SK-N-SH (cell line): ENCODE data around the gene MRFAP1L1. TPM values are rescaled to one million over a fixed set of nuclear protein-coding genes. Genes with fewer than 3 reads are reported as not detected.

Experiments
- CTCF ChIA-PET: fragments of 300-600, 350-600 bp; formaldehyde crosslinking; extraction: SDS; loops from one replicate; lab custom pipeline; 2021; lab: Yijun Ruan, JAX
- POLR2A ChIA-PET: fragments of 350-600 bp; sonication (Branson Sonifier 250); formaldehyde crosslinking; extraction: SDS; loops from one replicate; lab custom pipeline; 2020; ENCODE audit warnings: antibody characterized with exemption, inconsistent platforms; lab: Yijun Ruan, JAX
- DNase-seq: peaks from one replicate; pipeline ENCODE4 v3.0.0; 2012
- H2AFZ ChIP-seq: fragments of 200-600 bp; sonication (generic); 2 replicates; pipeline ENCODE4 v1.8.1; 2016; ENCODE audit warnings: antibody characterized with exemption, mild to moderate bottlenecking, low read depth
- H3F3A ChIP-seq: fragments of 200-600 bp; sonication (generic); replicated peaks from 2 replicates; pipeline ENCODE3; 2016; ENCODE audit warnings: antibody characterized with exemption, mild to moderate bottlenecking; ENCODE audit not compliant: insufficient read depth
- H3K27ac ChIP-seq, 2 experiments: fragments of 200-500 bp in 1 of 2; fragments of 200-600 bp in 1 of 2; sonication (Bioruptor generic) in 1 of 2; sonication (generic), shearing (Covaris generic) in 1 of 2; 2 replicates each; pipeline versions ENCODE4 v1.5.1 to v1.6.1; 2014 to 2016; ENCODE audit warnings: low read depth in 2 of 2, inconsistent platforms in 1 of 2, low read length in 1 of 2, mild to moderate bottlenecking in 1 of 2, mixed read lengths in 1 of 2
- H3K27me3 ChIP-seq: fragments of 200-600 bp; sonication (generic), shearing (Covaris generic); 2 replicates; pipeline ENCODE4 v1.6.1; 2016; ENCODE audit warnings: mixed run types; ENCODE audit not compliant: insufficient read depth
- H3K36me3 ChIP-seq, 2 experiments: fragments of 200-500 bp in 1 of 2; fragments of 200-600 bp in 1 of 2; sonication (Bioruptor generic) in 1 of 2; sonication (generic) in 1 of 2; replicated peaks in 1 of 2; 2 replicates each; pipeline versions ENCODE3 to v1.5.1; 2014 to 2016; ENCODE audit warnings: low read length in 1 of 2, mild to moderate bottlenecking in 1 of 2; ENCODE audit not compliant: insufficient read depth in 2 of 2, control insufficient read depth in 1 of 2
- H3K4me1 ChIP-seq, 2 experiments: fragments of 200-500 bp in 1 of 2; fragments of 200-600 bp in 1 of 2; sonication (Bioruptor generic) in 1 of 2; sonication (generic), shearing (Covaris generic) in 1 of 2; 2 replicates each; pipeline versions ENCODE4 v1.5.1 to v1.6.1; 2014 to 2016; ENCODE audit warnings: low read depth in 1 of 2, low read length in 1 of 2, mixed run types in 1 of 2; ENCODE audit not compliant: insufficient read depth in 2 of 2, control insufficient read depth in 1 of 2
- H3K4me2 ChIP-seq: fragments of 200-600 bp; sonication (generic), shearing (Covaris generic); 2 replicates; pipeline ENCODE4 v1.6.1; 2017; ENCODE audit warnings: mixed run types
- H3K4me3 ChIP-seq, 2 experiments: fragments of 200-500 bp in 1 of 2; fragments of 200-600 bp in 1 of 2; sonication (Bioruptor generic) in 1 of 2; sonication (generic), shearing (Covaris generic) in 1 of 2; 2 replicates each; pipeline versions ENCODE4 v1.5.1 to v1.8.1; 2014 to 2016; ENCODE audit warnings: low read depth in 2 of 2, inconsistent platforms in 1 of 2, low read length in 1 of 2, mild to moderate bottlenecking in 1 of 2, mixed read lengths in 1 of 2, moderate library complexity in 1 of 2
- H3K79me2 ChIP-seq: fragments of 200-600 bp; sonication (generic); 2 replicates; pipeline ENCODE4 v1.8.1; 2017; ENCODE audit warnings: mild to moderate bottlenecking; ENCODE audit not compliant: insufficient read depth
- H3K9ac ChIP-seq: fragments of 200-600 bp; sonication (generic); 2 replicates; pipeline ENCODE4 v1.6.1; 2017; ENCODE audit warnings: mixed run types
- H3K9me2 ChIP-seq: fragments of 200-600 bp; sonication (generic); 2 replicates; pipeline ENCODE4 v1.6.1; 2017; ENCODE audit warnings: mixed run types
- H3K9me3 ChIP-seq: fragments of 200-600 bp; sonication (generic); 2 replicates; pipeline ENCODE4 v1.6.1; 2017; ENCODE audit warnings: mixed run types, mild to moderate bottlenecking, moderate library complexity
- H4K20me1 ChIP-seq: fragments of 200-600 bp; sonication (generic); 2 replicates; pipeline ENCODE4 v1.6.1; 2017; ENCODE audit warnings: mild to moderate bottlenecking, mixed run types; ENCODE audit not compliant: insufficient read depth
- ELF1 ChIP-seq: IDR thresholded peaks from 2 replicates; pipeline ENCODE4 v1.4.0; 2012
- EP300 ChIP-seq, 2 experiments: IDR thresholded peaks; 2 replicates each; pipeline versions ENCODE4 v1.4.0 to v1.6.1; 2012; ENCODE audit warnings: borderline replicate concordance in 1 of 2, low read depth in 1 of 2, low read length in 1 of 2
- EZH2phosphoT487 ChIP-seq: fragments of 200-600 bp; sonication (generic); IDR thresholded peaks from 2 replicates; pipeline ENCODE4 v1.6.1; 2017; ENCODE audit warnings: low read depth, mixed run types, mild to moderate bottlenecking, antibody characterized with exemption, moderate library complexity, borderline replicate concordance
- GABPA ChIP-seq: IDR thresholded peaks from 2 replicates; pipeline ENCODE4 v1.4.0; 2012; ENCODE audit warnings: low read depth, mild to moderate bottlenecking
- JUND ChIP-seq: IDR thresholded peaks from 2 replicates; pipeline ENCODE4 v1.4.0; 2012
- NFIC ChIP-seq: IDR thresholded peaks from 2 replicates; pipeline ENCODE4 v1.4.0; 2012; ENCODE audit warnings: borderline replicate concordance
- NRF1 ChIP-seq: IDR thresholded peaks from 2 replicates; pipeline ENCODE4 v1.6.1; 2012; ENCODE audit warnings: low read depth, mild to moderate bottlenecking, low read length
- POLR2AphosphoS5 ChIP-seq: IDR thresholded peaks from 2 replicates; pipeline ENCODE4 v1.6.1; 2012; ENCODE audit warnings: low read depth, low read length
- SIN3A ChIP-seq: IDR thresholded peaks from 2 replicates; pipeline ENCODE4 v1.6.1; 2012; ENCODE audit warnings: low read depth, mild to moderate bottlenecking, low read length, moderate library complexity, borderline replicate concordance
- SMC3 ChIP-seq: IDR thresholded peaks from 2 replicates; pipeline ENCODE4 v1.6.1; 2012; ENCODE audit warnings: low read depth, low read length, improper control_type of control experiment
- TCF12 ChIP-seq: IDR thresholded peaks from 2 replicates; pipeline ENCODE4 v1.4.0; 2012
- WGBS: methylation state at CpG from one replicate; pipeline ENCODE4 v1.1.6; 2017; ENCODE audit warnings: low lambda C conversion rate; 5-methylcytosine and 5-hydroxymethylcytosine counted together
- polyA plus RNA-seq, 3 experiments: library from polyadenylated mRNA; depleted of rRNA; stranded (reverse); fragments of >200 nt; gene quantifications; 2 replicates each; pipeline ENCODE4 v1.2.3, GENCODE V29; 2012
- TF ChIP-seq, protein P1 (sequence below): IDR thresholded peaks from 2 replicates; pipeline ENCODE4 v1.4.0; 2012; ENCODE audit warnings: low read depth
- TF ChIP-seq, protein P2 (sequence below): IDR thresholded peaks from 2 replicates; pipeline ENCODE4; 2012
- TF ChIP-seq, protein P3 (sequence below): fragments of 150-350 bp; IDR thresholded peaks from 2 replicates; pipeline ENCODE4 v1.6.1; 2017; ENCODE audit warnings: antibody characterized with exemption, low read length, low read depth, borderline replicate concordance
- TF ChIP-seq, protein P4 (sequence below): IDR thresholded peaks from 2 replicates; pipeline ENCODE4 v1.6.1; 2012; ENCODE audit warnings: mild to moderate bottlenecking, low read depth, low read length, moderate library complexity
- TF ChIP-seq, protein P5 (sequence below): IDR thresholded peaks from 2 replicates; pipeline ENCODE4 v1.4.0; 2012; ENCODE audit warnings: low read depth, borderline replicate concordance

MRFAP1L1 gene
- polyA plus RNA-seq, 1 of the 3 experiments (the other 2 are of a cell fraction): 60.3 TPM

DNA sequence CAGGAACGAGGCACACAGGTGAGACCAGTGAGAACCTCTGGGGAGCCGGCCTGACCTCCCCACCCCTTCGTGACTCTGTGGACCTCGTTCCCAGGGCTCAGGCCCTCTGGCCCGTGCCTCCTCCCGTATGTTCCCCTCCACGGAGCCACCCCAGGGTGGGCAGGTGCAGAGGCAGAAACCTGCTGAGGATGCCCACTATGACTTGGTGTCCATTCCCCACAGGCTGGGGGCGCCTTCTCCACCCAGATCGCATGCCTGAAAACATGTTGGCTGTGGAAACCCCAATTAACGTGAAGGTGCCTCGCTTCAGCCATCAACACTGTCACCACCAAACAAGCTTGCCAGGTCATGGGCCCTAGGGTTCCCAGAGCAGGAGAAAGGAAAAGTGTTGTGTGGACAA lies 33.3 kb upstream of the MRFAP1L1 start:
- WGBS: 69% methylated on average over 11 of the region's 11 CpGs
- no peak for TF ChIP-seq SIN3A
- no peak for TF ChIP-seq GABPA
- TF ChIP-seq JUND: no peak
- H4K20me1 ChIP-seq: no peaks in the 10 kb centered on the region
- ChIA-PET CTCF (interaction anchor here (0.6 to 1.5 kb wide), 5 partner anchors 16 to 357 kb away, joined by 3 to 5 read pairs (median 3); no protein-coding TSS in a partner anchor), POLR2A (no interaction called here)
- no peaks in the 10 kb centered on the region for H3K36me3 ChIP-seq
- peak; percentile 6 for DNase-seq
- no peak overlapping the region for H3K4me3 ChIP-seq
- H3K4me1 ChIP-seq: no peaks in the 10 kb centered on the region; a peak in 1 of 4 replicates
- H3F3A ChIP-seq: no peaks in the 10 kb centered on the region
- no peaks in the 10 kb centered on the region for H3K9me2 ChIP-seq
- H3K9ac ChIP-seq: no peak overlapping the region
- no peak overlapping the region for H3K27ac ChIP-seq
- no peak overlapping the region for H2AFZ ChIP-seq
- H3K27me3 ChIP-seq: no peaks in the 10 kb centered on the region
- no peak overlapping the region for H3K4me2 ChIP-seq
- H3K9me3 ChIP-seq: no peaks in the 10 kb centered on the region
- H3K79me2 ChIP-seq: no peaks in the 10 kb centered on the region

DNA sequence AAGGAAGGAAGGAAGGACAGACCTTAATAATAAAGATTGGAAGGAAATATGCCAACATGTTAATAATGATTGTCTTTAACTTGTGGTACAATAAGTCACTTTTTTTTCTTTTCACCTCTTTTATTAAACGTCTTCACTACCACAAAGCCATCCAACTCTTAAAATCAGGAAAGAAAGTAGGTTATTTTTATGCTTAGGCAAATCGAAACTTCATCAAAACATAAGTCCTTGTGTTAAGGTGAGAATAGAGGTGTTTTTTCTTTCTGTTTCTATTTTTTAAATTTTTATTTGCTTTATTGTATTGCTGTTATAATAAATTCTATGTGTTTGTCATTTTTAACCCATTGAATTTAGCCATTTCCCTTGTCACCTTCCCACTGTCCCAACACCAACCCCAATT lies 32.8 kb upstream of the MRFAP1L1 start:
- H3K9ac ChIP-seq: no peak overlapping the region
- ChIA-PET POLR2A (no interaction called here), CTCF (interaction anchor here (0.6 to 1.5 kb wide), 4 partner anchors 16 to 357 kb away, joined by 3 to 5 read pairs (median 3); no protein-coding TSS in a partner anchor)
- H3K9me2 ChIP-seq: no peaks in the 10 kb centered on the region
- no peaks in the 10 kb centered on the region for H3F3A ChIP-seq
- H3K4me3 ChIP-seq: no peak overlapping the region
- WGBS: 46% methylated on average over 2 of the region's 2 CpGs
- H3K27me3 ChIP-seq: no peaks in the 10 kb centered on the region
- no peaks in the 10 kb centered on the region for H3K9me3 ChIP-seq
- no peaks in the 10 kb centered on the region; a peak in 1 of 4 replicates for H3K4me1 ChIP-seq
- H2AFZ ChIP-seq: no peak overlapping the region
- TF ChIP-seq, protein P1, sequence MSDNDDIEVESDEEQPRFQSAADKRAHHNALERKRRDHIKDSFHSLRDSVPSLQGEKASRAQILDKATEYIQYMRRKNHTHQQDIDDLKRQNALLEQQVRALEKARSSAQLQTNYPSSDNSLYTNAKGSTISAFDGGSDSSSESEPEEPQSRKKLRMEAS: no peak
- no peak for TF ChIP-seq NRF1
- TF ChIP-seq, protein P2, sequence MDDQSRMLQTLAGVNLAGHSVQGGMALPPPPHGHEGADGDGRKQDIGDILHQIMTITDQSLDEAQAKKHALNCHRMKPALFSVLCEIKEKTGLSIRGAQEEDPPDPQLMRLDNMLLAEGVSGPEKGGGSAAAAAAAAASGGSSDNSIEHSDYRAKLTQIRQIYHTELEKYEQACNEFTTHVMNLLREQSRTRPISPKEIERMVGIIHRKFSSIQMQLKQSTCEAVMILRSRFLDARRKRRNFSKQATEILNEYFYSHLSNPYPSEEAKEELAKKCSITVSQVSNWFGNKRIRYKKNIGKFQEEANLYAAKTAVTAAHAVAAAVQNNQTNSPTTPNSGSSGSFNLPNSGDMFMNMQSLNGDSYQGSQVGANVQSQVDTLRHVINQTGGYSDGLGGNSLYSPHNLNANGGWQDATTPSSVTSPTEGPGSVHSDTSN: no peak
- TF ChIP-seq SIN3A: no peak
- TF ChIP-seq, protein P3, sequence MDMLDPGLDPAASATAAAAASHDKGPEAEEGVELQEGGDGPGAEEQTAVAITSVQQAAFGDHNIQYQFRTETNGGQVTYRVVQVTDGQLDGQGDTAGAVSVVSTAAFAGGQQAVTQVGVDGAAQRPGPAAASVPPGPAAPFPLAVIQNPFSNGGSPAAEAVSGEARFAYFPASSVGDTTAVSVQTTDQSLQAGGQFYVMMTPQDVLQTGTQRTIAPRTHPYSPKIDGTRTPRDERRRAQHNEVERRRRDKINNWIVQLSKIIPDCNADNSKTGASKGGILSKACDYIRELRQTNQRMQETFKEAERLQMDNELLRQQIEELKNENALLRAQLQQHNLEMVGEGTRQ: no peak
- TF ChIP-seq POLR2AphosphoS5: no peak
- TF ChIP-seq ELF1: no peak
- TF ChIP-seq SMC3: no peak
- no peak for TF ChIP-seq EP300 (IDR thresholded peaks at IDR 0.05; ENCODE audit: borderline replicate concordance in 1 of 2, low read depth in 1 of 2, low read length in 1 of 2)
- TF ChIP-seq, protein P4, sequence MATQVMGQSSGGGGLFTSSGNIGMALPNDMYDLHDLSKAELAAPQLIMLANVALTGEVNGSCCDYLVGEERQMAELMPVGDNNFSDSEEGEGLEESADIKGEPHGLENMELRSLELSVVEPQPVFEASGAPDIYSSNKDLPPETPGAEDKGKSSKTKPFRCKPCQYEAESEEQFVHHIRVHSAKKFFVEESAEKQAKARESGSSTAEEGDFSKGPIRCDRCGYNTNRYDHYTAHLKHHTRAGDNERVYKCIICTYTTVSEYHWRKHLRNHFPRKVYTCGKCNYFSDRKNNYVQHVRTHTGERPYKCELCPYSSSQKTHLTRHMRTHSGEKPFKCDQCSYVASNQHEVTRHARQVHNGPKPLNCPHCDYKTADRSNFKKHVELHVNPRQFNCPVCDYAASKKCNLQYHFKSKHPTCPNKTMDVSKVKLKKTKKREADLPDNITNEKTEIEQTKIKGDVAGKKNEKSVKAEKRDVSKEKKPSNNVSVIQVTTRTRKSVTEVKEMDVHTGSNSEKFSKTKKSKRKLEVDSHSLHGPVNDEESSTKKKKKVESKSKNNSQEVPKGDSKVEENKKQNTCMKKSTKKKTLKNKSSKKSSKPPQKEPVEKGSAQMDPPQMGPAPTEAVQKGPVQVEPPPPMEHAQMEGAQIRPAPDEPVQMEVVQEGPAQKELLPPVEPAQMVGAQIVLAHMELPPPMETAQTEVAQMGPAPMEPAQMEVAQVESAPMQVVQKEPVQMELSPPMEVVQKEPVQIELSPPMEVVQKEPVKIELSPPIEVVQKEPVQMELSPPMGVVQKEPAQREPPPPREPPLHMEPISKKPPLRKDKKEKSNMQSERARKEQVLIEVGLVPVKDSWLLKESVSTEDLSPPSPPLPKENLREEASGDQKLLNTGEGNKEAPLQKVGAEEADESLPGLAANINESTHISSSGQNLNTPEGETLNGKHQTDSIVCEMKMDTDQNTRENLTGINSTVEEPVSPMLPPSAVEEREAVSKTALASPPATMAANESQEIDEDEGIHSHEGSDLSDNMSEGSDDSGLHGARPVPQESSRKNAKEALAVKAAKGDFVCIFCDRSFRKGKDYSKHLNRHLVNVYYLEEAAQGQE: no peak
- TF ChIP-seq, protein P5, sequence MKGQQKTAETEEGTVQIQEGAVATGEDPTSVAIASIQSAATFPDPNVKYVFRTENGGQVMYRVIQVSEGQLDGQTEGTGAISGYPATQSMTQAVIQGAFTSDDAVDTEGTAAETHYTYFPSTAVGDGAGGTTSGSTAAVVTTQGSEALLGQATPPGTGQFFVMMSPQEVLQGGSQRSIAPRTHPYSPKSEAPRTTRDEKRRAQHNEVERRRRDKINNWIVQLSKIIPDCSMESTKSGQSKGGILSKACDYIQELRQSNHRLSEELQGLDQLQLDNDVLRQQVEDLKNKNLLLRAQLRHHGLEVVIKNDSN: no peak
- TF ChIP-seq TCF12: no peak
- no peak for TF ChIP-seq EZH2phosphoT487
- no peak for TF ChIP-seq NFIC
- no peaks in the 10 kb centered on the region for H4K20me1 ChIP-seq
- no peak overlapping the region for H3K27ac ChIP-seq
- H3K4me2 ChIP-seq: no peak overlapping the region
- no peak for DNase-seq
- no peaks in the 10 kb centered on the region for H3K79me2 ChIP-seq
- H3K36me3 ChIP-seq: no peaks in the 10 kb centered on the region
